Measurements from ENCODE around the gene MPZL1.
A peak's percentile ranks its signal among the peaks of the same experiment; 100 is the strongest.

Gene MPZL1

GRCh38 chr1:167721617-167722151, at the start of gene MPZL1:
MPZL1 (plus strand) TSS chr1:167721982; CDS start chr1:167722152, 170 bp downstream.
- DNase-seq (ENCODE audit: low read depth in 2 of 2), result peak; percentile 86 to 88

- DNase-seq (ENCODE audit: low read depth in 2 of 2), result no peak
Measured at GRCh38 chr1:167672831-167673230, 49.0 kb upstream of the MPZL1 start.

GRCh38 chr1:167673265-167673664, 48.5 kb upstream of the MPZL1 start:
- no peak for DNase-seq (ENCODE audit: low read depth in 2 of 2)

GRCh38 chr1:167674156-167674555, 47.6 kb upstream of the MPZL1 start:
- DNase-seq (ENCODE audit: low read depth in 2 of 2), result no peak

GRCh38 chr1:167675440-167675839, 46.3 kb upstream of the MPZL1 start:
- no peak for DNase-seq (ENCODE audit: low read depth in 2 of 2)

- DNase-seq (ENCODE audit: low read depth in 2 of 2), result no peak
Measured at GRCh38 chr1:167676205-167676915, 45.4 kb upstream of the MPZL1 start.

- no peak for DNase-seq (ENCODE audit: low read depth in 2 of 2)
Measured at GRCh38 chr1:167676916-167677848, 44.6 kb upstream of the MPZL1 start.

- no peak for DNase-seq (ENCODE audit: low read depth in 2 of 2)
Measured at GRCh38 chr1:167678422-167678821, 43.4 kb upstream of the MPZL1 start.

- DNase-seq (ENCODE audit: low read depth in 2 of 2), result no peak
Measured at GRCh38 chr1:167678838-167679237, 42.9 kb upstream of the MPZL1 start.

- DNase-seq (ENCODE audit: low read depth in 2 of 2), result no peak
Measured at GRCh38 chr1:167679714-167680113, 42.1 kb upstream of the MPZL1 start.

- no peak for DNase-seq (ENCODE audit: low read depth in 2 of 2)
Measured at GRCh38 chr1:167681024-167681423, 40.8 kb upstream of the MPZL1 start.

- DNase-seq (ENCODE audit: low read depth in 2 of 2), result no peak
Measured at GRCh38 chr1:167681451-167682098, 40.2 kb upstream of the MPZL1 start.

GRCh38 chr1:167683226-167683625, 38.6 kb upstream of the MPZL1 start:
- DNase-seq (ENCODE audit: low read depth in 2 of 2), result no peak

GRCh38 chr1:167683641-167684502, 37.9 kb upstream of the MPZL1 start:
- no peak for DNase-seq (ENCODE audit: low read depth in 2 of 2)

GRCh38 chr1:167685844-167686243, 35.9 kb upstream of the MPZL1 start:
- DNase-seq (ENCODE audit: low read depth in 2 of 2), result no peak

- peak; percentile 66 to 77 for DNase-seq (ENCODE audit: low read depth in 2 of 2)
Measured at GRCh38 chr1:167687919-167688519, 33.8 kb upstream of the MPZL1 start.

- no peak for DNase-seq (ENCODE audit: low read depth in 2 of 2)
Measured at GRCh38 chr1:167689567-167689920, 32.2 kb upstream of the MPZL1 start.

GRCh38 chr1:167690053-167690452, 31.7 kb upstream of the MPZL1 start:
- no peak for DNase-seq (ENCODE audit: low read depth in 2 of 2)

GRCh38 chr1:167693425-167694045, 28.2 kb upstream of the MPZL1 start:
- no peak for DNase-seq (ENCODE audit: low read depth in 2 of 2)

- no peak for DNase-seq (ENCODE audit: low read depth in 2 of 2)
Measured at GRCh38 chr1:167694691-167695090, 27.1 kb upstream of the MPZL1 start.
